EH (cell line): Measurements from ENCODE around the gene NHS.
A peak's percentile ranks its signal among the peaks of the same experiment; 100 is the strongest.
"Not testable (repeated sequence)": the region's sequence is repeated elsewhere in the genome, so short reads cannot be mapped to it uniquely, and the experiment has no call there.

ENCODE experiments used
- DNase-seq: peaks from one replicate; pipeline ENCODE4 v3.0.0-alpha.2; 2015; ENCODE audit warnings: low read depth

Gene NHS

DNA sequence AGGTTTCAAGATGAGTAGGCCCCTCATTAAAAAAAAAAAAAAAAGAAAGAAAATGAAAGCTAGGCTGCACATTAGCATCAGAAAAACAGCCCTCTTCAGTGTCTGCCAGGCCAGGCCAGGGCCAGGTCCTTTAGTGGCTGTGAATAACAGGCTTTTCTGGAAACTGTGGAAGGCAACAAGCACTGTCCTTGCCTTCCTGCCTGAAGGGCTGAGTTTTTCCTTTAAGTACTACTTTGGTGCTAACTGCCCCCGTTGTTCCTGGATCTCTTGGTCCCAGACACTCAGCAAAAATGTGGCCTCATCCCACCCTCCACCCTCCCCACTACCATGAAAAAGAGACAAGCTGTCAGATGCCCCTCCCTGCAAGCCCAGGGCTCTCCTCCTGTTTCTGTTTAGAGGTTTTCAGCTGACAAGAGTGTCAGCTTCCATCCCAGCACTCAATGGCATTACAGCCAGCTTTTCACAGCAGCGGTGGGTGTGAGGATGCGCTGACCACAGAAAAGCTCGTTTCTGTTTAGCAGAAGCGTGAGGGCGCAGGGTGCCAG, 174.2 kb downstream of the NHS start:
- DNase-seq: no peak

DNA sequence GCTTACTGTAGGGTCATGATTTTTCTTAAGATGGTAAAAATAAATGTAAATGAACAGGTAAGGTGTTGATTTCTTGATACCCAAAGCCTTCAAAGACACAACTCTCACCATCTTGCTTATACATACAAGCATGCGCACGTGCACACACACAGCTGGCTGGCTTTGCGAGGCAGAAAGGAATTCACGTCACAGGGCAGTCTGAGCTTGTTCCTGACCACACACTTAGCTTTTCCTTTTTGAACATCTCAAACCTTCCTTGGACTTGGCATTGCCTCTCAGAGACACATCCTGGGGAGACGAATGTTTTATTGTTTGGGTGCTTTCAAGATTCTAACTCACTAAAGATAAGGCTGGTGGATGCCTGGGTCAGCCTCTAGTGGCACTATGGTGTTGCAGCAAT, 175.0 kb downstream of the NHS start:
- no peak for DNase-seq

DNA sequence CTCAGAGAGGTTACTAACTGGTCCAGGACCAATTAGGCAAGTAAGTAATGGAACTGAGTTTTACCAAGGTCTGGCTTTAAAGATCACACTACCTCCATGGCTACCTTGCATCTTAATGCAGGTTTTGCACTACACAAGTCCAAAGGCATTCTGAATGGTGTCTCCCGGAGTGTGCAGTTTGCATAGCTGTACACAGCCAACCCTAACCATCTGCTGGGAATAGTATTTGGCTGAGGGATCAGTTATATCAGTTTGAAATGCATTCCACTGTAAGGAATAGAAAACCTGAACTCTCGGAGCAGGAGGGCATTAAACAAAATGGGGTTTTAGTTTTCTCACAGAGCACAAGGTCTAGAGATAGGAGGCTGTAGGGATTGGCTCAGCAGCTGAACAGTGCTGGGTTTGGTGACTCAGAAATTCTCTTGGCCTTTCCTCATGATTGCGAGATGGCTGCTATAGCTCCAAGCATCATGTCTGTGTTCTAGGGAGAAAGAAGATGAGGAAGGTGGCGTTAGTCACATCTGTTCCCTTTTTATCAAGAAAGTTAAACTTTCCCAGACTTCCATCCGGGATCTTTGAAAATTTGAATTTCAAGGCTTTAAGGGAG, 177.1 kb downstream of the NHS start:
- peak; percentile 59 for DNase-seq

DNA sequence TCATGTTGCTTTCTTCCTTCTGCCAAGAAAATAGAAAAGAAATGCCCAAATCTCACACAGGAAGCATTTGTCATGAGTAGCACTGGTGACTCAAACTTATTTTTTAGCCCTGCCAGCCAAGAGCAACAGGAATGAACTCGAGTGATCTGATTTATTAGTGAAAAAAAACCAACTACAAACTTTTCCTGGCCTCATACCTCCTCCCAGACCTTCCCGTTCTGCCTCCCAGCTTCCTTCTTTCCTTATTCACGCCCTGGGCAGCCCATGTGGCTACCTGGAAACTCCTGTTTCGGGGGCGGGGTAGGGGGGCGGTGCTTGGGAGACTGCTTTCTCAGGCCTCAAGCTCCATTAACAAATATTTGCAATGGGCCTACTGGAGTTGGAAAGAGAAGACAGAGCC, 178.5 kb downstream of the NHS start:
- DNase-seq: peak; percentile 81

DNA sequence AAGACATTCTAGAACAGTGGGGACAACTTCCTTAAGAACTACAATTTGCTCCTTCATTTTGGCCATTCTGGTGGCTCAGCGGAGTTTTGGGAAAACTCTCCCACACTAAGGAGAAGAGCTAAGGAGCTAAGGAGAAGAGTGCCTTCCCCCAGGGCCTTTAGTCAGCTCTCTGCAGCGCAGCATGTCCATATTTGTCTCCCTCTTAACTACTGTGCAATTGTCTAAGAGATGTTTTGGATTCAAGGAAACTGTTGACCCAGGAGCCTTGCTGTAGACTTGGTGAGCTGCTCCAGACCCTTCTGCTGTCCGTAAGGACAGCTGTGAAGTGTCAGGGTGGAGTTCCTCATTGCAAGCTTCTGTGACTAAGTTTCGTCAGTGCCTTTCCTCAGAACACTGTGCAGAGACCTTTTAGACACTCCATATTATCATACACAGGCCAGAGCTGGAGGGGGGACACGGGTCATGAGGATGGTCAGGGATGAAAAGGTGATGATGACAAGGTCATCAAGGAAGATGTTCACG, 179.0 kb downstream of the NHS start:
- DNase-seq: peak; percentile 41

DNA sequence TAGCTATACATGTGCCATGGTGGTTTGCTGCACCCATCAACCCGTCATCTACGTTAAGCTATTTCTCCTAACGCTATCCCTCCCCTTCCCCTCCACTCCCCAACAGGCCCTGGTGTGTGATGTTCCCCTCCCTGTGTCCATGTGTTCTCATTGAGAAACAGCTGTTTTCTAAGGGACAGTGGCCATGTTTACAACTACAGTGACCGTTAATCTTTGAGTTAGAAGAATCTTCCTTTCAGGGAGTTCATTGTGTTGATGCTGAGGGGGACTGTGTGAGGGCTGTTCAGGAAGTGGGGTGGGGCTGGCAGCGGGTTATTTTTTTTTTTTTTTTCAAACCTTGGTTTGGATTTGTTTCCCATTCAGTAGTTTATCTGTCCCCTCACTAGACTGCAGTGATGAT, 179.9 kb downstream of the NHS start:
- no peak for DNase-seq

DNA sequence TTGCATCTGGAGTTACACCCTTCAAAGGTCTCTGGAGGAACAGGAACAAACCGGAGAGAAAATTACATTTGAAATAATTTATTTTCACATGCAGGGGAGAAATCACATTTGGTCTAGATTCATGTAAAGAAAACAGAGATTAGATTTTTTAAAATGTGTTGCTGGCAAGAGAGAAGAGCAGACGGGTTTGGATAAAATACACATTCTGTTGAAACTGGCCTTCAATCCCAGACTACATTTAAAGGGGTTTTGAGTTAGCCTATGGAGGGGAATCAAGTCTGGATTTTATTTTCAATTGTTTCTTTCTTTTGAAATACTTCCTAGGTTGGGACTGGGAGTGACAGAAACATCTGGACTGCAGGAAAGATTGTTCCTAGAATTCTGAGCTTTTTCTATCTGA, 180.8 kb downstream of the NHS start:
- DNase-seq: no peak

DNA sequence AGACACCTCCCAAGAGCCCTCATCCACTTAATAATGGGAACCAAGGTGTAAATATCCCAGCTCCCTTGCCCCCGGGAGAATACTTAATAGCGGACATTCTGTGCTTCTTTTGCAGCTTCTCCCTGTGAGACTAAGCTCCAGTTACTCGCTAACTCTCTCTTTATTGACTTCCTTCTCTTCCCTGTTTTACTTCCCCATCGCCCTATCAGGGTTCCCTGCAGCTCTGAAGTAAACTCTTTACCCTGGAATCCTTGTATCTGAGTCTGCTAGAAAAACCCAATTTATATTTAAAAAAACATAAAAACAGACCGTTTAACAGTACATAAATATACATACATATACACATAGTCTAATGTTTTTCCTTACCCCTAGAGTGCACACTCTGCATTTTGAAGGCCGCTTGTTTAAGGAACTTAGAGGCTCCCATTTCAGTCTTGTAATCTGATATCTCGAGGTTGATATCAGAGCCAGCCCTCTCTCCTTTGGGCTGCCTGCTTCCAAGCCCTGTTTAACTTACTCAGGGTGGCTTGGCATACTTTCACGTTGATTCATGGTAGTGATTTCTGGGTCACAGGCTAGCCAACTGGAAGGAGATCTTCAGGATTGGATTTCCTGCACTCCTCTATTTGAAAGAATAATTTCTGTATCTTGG, 184.9 kb downstream of the NHS start:
- peak; percentile 91 for DNase-seq

DNA sequence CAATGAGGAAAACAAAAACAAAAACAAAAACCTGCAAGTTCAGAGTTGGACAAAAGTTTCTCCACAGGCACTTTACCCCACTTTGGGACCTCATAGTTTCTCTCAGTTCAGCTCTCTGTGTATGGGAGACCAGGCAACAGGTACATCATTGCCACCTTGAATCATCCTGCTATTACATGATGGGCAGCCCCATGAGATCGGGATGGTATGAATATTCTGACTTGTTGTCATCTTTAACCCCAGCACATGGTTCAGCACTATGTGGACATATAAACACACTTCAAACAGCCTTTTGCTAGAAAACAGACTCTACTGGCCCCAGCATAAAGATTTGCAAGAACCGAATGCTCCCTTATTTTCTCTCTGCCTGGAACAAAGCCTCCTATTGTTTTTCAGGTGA, 185.4 kb downstream of the NHS start:
- DNase-seq: no peak

DNA sequence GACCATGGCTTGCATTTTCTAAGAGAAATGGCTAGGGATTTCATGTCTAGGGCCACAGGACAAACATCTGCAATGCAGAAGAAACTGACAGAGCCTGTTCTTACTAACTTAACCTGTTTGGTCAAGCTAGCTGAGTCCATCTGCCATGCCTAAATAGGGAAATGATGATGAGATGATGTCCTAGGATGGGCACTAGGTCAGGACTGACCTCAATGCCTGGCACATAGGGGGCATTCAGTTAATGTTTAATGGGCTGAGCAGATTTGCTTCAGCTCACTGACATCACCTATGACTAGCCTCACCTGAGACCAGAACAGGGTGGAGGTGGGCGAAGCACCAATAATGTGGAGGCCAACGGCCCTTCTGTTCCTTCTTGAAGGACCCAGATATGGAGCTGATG, 188.1 kb downstream of the NHS start:
- DNase-seq: no peak

DNA sequence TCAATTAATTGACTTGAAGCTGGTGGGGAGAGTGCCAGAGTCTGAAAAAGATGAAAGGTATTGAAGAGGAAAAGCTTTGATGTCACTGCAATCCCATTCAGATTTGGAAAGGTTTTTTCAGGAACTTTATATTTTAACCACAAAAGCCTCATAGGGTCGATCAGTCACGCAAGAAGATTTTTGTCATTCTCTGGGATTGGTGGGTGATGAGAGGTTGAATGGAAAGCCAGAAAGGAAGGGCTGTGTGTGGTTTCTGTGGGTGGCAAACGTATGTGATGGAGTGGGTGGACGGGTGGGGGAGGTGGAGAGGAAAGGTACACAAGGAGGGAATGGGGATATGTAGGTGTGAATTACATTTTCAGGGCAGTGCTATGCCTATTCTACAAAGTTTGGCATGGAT, 188.5 kb downstream of the NHS start:
- peak; percentile 37 for DNase-seq

DNA sequence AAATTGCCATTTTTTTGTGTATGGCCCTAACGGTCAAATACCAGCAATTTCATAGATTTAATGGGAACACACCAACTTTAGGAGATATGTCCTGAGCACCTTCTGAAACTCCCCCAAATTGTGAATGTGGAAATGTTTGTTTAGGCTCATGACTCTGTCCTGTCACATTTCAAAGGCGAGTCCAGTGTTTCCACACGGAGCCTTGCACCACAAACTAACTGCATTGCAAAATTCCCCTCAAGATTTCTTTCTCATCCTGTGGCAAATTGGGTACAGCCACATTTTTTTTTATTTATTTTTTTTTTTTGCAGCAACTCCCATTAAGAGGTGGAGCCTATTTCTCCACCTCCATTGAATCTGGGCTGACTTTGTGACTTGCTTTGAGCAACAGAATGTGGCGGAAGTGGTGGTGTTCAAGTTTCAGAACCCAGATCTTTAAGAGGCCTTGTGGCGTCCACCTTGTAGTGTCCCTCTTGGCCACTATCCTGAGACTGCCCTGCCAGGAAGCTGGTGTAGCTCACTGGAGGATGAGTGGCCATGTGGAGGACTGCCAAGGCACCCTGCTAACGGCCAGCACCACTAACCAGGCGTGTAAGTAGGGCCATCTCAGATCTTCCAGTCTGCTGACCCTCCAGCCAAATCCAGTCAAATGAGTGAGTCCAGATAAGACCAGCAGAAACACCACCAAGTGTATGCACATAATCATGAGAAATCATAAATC, 189.8 kb downstream of the NHS start:
- peak; percentile 20 for DNase-seq

DNA sequence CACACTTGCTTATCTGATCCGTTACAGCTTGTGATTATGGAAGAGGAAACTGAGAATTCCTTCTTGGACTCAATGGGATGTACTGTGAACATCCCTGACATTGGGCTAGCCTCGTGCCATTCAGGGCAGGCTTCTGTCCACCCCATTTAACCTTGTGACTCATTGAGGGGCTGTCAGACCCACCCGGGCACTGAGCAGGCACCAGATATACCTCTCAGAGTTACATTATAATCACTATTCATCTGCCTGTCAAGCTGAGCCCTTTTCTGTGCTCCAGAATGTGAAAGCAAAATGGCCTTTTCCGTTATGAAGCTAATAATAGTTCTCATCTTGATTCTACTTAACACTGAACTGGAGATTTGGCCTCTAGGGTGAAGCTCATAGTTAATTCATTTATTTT, 191.7 kb downstream of the NHS start:
- DNase-seq: no peak

DNA sequence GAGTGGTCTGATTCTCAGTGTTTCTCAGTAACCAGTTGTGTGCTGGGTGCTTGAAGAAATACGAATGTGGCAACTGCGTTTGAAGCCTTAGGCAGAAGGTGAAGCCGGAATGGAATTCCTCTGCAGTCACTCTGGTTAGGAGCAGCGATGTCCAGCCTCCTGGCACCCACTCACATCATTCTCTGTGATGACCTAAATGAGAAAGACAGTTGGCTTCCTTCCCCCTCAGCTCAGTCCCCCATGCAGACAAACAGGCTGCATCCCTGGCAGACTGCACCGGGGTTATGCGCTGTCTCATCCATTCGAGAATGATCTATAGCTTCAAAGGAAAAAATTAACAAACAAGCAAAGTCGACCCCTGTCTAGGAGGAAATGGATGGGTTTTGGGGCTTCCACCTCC, 192.2 kb downstream of the NHS start:
- peak; percentile 13 for DNase-seq

DNA sequence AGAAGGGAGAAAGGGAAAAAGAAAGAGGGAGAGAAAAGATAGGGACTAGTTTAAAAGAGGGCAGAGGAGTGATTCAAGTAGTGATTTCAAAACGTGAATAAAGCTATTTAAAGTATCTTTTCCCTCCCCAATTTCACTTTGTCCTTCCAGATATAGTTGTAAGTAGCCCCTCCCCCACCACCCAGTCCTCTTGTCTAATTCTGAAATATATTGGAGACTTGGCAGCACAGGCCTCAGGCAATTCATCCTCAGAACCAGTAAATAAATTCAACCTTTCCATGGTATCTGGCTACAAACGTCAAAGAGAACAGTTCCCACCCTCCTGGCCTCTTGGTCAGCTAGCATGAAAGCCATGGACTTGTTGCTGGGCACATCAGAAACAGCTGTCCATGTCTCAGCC, 192.8 kb downstream of the NHS start:
- DNase-seq: no peak

DNA sequence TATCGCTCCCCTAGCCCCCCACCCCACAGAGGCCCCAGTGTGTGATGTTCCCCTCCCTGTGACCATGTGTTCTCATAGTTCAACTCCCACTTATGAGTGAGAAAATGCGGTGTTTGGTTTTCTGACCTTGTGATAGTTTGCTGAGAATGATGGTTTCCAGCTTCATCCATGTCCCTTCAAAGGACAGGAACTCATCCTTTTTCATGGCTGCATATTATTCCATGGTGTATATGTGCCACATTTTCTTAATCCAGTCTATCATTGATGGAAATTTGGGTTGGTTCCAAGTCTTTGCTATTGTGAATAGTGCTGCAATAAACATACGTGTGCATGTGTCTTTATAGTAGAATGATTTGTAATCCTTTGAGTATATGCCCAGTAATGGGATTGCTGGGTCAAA, 193.8 kb downstream of the NHS start:
- DNase-seq: not testable (repeated sequence)

DNA sequence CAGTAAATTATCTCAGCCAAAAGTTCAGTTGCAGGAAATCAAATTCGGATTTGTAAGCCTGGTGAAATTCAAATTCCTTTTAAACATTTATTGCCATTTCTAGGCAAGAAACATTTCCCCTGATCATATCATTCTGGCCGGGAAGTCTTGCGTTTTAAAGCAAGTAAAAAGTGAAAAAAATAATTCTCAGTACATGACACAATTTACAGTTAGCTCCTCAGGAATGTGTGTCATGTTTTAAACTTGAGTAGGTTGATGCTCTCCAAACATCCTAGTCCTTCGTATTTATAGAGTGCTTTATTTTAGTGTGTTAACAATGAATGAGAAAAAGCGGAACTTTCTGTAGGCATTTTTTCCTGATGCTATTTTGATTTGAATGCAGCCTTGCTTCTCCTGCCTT, 204.0 kb downstream of the NHS start:
- peak; percentile 80 for DNase-seq

DNA sequence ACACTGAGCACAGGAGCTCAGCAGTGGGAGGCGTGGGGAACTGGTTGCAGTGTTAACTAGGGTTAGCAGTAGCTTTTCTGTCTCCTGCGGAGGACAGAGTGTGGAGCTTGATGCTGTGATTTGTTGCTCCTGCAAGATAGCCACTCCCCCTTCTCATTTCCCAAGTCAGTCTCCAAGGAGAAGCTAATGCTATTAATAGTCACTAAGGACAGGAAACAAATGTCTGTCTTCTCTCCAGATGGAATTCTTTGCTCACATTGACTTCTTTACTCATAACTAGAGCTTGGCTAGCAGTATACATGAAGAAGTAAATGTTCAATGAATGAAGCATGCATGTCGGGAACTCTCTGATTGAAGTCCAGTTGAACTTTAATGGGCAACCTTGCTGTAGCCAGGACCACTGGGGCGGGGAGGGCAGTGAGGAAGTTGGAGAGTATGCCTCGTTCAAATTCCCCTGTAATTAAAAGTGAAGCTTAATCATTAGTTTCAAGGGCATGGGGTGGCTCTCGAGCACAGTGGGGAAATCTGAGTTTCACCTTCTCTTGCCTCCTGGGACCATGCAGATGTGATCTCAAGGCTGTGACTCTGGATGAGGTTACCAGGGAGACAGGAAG, 205.6 kb downstream of the NHS start:
- DNase-seq: peak; percentile 90

DNA sequence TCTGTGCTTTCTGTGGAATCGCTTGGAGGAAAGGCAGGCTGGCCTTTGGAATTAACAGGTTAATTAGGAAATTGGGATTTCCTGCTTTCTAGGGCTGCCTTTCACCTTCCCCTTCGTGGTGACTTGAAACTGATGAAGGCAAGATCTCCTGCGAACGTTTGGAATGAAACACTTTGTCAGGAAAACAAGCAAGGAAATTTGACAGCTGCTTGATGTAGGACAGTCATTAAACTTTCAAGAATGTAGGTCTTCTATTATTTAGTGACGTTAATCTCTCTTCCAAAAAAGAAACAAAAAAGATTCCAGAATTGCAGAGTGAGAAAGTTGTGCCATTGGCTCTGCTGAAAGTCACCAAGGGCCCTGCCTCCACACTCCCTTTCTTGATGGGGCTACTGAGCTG, 206.6 kb downstream of the NHS start:
- peak; percentile 12 for DNase-seq

DNA sequence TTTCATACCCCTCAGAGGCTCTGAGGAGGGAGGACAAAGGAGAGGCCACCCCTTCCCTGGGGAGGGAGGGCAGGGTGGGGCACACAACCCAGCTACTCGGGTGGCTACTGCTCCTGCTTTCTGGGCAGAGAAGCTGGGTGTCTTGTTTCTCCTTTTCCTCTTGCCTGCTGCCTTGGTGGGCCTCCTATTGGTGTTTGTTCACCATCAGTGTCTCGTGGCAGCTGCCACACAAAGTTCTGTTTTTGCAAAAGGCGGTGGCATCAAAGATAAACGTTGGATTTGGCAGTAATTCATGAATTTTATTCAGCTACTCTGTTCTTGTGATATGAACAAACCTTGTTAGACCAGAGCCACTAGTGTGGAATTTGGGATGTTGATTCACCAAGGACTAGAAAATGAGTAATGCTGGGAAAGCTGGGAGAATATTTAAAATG, 209.3 kb downstream of the NHS start:
- DNase-seq: peak; percentile 83

DNA sequence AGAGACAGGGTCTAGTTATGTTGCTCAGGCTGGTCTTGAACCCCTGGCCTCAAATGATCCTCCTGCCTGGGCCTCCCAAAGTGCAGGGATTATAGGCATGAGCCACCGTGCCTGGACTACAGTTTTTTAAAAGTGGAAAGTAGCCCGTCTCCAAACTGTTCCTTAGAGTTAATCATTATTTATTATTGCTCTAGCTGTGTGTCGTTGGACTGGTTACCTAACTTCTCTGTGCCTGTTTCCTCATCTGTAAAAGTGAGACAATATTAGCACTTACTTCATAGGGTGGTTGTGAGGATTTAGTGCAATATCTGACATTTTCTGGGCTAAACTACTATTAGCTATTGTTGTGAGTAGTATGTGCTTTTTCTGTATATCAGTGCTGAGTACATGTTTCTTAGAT, 210.0 kb downstream of the NHS start:
- no peak for DNase-seq

DNA sequence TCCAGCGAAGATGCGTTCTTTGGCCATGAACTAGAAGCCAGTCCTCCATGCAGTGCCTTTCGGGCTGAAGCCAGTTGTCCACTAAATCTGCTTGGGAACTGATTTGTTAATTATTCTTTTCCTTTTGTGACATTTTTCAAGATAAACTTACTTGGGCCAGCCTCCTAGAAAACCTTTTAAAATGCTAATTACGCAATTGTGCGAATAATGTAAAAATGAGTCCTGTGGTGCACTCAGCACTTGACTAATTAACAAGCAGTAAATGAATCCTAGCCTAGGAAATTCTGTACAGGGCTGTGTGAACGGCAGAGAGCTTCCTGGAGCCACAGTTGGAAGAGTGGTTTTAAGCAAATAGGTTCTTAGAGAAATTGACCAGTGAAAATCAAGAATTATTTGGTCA, 212.4 kb downstream of the NHS start:
- DNase-seq: no peak

DNA sequence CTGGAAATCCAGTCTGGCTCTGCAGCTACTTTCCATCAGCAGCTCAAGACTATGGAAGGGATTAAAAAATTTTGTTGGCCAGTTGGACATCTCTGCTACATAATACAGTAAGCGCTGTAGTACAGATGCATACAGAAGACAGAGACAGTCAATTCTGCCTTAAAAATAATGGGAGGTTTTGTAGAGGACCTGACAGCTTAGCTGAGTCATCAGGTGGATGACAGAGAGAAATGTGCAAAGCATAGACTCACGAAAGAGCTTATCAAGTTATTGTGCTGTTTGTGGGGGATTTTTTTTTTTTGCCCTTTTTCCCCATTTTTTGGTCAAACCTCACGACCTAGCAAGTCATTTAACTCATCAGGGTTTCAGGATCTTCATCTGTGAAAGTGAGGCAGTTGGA, 213.3 kb downstream of the NHS start:
- DNase-seq: peak; percentile 24
